ENCODE data around the gene SETD1B.

SETD1B gene

DNA sequence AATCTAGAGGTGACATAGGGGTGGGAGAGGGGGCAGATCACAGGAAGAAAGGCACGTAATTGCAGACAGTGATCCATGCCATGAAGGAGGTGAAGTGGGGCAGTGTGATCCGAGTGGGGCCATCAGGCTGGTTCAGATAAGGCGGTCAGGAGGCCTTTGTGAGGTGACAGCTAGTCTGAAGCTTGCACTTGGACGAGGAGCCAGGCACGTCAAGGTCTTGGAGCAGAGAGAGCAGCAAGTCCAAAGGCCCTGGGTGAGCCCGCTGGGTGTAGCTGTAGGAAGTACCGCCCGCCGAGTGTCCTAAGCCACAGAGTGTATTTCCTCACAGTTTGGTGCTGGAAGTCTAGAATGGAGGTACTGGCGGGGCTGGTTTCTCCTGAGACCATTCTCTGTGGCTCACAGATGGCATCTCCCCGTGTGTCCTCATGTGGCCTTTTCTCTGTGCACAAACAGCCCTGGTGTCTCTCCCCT, 33.9 kb upstream of the SETD1B start:
- no peak overlapping the region for H3K4me3 ChIP-seq (ENCODE audit: low read length)
- H2AFZ ChIP-seq (ENCODE audit: low read length) = no peak overlapping the region
- H3K27me3 ChIP-seq (replicated peaks; ENCODE audit: insufficient read depth, low read length) = no peaks in the 10 kb centered on the region
- no peaks in the 10 kb centered on the region for H3K36me3 ChIP-seq (replicated peaks; ENCODE audit: insufficient read depth, low read length)
- H3K27ac ChIP-seq (ENCODE audit: low read length) = no peak overlapping the region
- H3K4me1 ChIP-seq (ENCODE audit: low read length) = no peaks in the 10 kb centered on the region
- no peak for TF ChIP-seq EZH2phosphoT487 (IDR thresholded peaks at IDR 0.05; ENCODE audit: low read length)
- TF ChIP-seq, protein P1, sequence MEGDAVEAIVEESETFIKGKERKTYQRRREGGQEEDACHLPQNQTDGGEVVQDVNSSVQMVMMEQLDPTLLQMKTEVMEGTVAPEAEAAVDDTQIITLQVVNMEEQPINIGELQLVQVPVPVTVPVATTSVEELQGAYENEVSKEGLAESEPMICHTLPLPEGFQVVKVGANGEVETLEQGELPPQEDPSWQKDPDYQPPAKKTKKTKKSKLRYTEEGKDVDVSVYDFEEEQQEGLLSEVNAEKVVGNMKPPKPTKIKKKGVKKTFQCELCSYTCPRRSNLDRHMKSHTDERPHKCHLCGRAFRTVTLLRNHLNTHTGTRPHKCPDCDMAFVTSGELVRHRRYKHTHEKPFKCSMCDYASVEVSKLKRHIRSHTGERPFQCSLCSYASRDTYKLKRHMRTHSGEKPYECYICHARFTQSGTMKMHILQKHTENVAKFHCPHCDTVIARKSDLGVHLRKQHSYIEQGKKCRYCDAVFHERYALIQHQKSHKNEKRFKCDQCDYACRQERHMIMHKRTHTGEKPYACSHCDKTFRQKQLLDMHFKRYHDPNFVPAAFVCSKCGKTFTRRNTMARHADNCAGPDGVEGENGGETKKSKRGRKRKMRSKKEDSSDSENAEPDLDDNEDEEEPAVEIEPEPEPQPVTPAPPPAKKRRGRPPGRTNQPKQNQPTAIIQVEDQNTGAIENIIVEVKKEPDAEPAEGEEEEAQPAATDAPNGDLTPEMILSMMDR (IDR thresholded peaks at IDR 0.05; ENCODE audit: low read length) = no peak
- TF ChIP-seq EZH2 (optimal IDR thresholded peaks at IDR 0.05; ENCODE audit: low read depth, low read length) = no peak
- no peaks in the 10 kb centered on the region for H3K9me3 ChIP-seq (replicated peaks; ENCODE audit: insufficient read depth, low read length)
- H3K79me2 ChIP-seq (ENCODE audit: low read length) = no peaks in the 10 kb centered on the region
- H3F3A ChIP-seq (ENCODE audit: insufficient read depth, low read length) = no peaks in the 10 kb centered on the region
- H3K9ac ChIP-seq (ENCODE audit: low read length) = no peak overlapping the region
- H4K20me1 ChIP-seq (ENCODE audit: insufficient read depth, low read length) = no peaks in the 10 kb centered on the region
- no peaks in the 10 kb centered on the region for H3K9me2 ChIP-seq (replicated peaks; ENCODE audit: insufficient read depth, low read length)
- no peak overlapping the region for H3K4me2 ChIP-seq (ENCODE audit: low read depth, low read length)
- DNase-seq = no peak

DNA sequence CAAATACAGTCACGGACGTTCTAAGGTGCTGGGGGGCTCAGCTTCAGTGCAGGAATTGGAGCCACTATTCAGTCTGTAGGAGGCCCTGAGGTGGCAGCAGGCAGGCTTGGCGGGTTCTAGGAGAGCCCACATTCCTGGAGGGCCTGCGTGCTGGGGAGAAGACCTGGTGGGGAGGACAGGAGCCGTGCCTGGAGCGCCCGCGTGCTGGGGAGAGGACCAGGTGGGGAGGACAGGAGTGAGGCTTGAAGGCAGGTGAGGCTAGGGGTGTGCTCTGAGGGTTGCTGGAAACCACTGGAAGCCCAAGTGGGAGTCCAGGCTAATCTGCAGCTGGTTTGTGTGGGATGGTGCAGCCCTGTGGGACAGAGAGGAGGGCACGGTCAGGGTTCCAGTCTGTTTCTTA, 33.4 kb upstream of the SETD1B start:
- no peak overlapping the region for H3K4me2 ChIP-seq (ENCODE audit: low read depth, low read length)
- no peak for DNase-seq
- H3K4me1 ChIP-seq (ENCODE audit: low read length) = no peaks in the 10 kb centered on the region
- TF ChIP-seq EZH2phosphoT487 (IDR thresholded peaks at IDR 0.05; ENCODE audit: low read length) (no peak), EZH2 (optimal IDR thresholded peaks at IDR 0.05; ENCODE audit: low read depth, low read length) (no peak)
- TF ChIP-seq, protein P1 (IDR thresholded peaks at IDR 0.05; ENCODE audit: low read length) = no peak
- H3K9me2 ChIP-seq (replicated peaks; ENCODE audit: insufficient read depth, low read length) = no peaks in the 10 kb centered on the region
- no peak overlapping the region for H3K9ac ChIP-seq (ENCODE audit: low read length)
- H2AFZ ChIP-seq (ENCODE audit: low read length) = no peak overlapping the region
- H3K79me2 ChIP-seq (ENCODE audit: low read length) = no peaks in the 10 kb centered on the region
- H3K4me3 ChIP-seq (ENCODE audit: low read length) = no peak overlapping the region
- H3K36me3 ChIP-seq (replicated peaks; ENCODE audit: insufficient read depth, low read length) = no peaks in the 10 kb centered on the region
- no peaks in the 10 kb centered on the region for H3F3A ChIP-seq (ENCODE audit: insufficient read depth, low read length)
- no peak overlapping the region for H3K27ac ChIP-seq (ENCODE audit: low read length)
- H3K27me3 ChIP-seq (replicated peaks; ENCODE audit: insufficient read depth, low read length) = no peaks in the 10 kb centered on the region
- no peaks in the 10 kb centered on the region for H4K20me1 ChIP-seq (ENCODE audit: insufficient read depth, low read length)
- H3K9me3 ChIP-seq (replicated peaks; ENCODE audit: insufficient read depth, low read length) = no peaks in the 10 kb centered on the region

DNA sequence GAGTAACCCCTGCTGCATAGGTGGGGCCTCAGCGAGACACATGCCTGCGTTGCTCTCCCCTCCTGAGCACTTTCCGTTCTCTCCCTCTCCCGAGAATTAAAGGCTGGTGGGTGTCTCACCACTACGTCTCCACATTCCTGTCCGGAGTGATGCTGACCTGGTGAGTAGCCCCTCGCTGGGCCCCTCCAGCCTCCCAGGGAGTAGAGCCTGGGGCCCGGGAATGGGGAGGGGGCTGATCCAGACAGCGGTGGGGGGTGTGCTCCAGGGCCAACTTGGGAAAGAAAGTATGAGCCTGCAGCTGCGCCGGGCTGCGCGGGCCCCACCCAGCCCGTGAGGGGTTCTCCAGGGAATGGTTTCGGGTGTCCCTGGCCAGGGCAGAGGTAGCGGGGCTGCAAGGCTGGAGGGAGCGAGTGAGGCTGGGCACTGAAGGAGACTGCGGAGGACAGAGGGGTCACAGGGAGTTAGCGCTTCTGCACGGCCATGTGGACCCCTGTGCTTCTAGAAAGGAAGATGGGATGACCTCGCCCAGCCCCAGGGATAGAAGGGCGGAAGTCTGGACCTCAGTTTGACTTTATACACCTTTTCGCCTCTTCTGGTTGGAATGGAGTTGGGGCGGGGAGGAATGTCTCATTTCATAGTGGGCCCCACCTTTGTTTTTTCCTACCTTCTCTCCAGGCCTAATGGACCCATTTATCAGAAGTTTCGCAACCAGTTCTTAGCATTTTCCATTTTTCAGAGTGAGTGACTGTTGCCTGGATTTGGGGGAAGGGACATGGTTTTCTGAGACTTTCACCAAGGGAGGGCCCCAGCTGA, 32.8 kb upstream of the SETD1B start:
- Histone ChIP-seq H3K27ac (ENCODE audit: low read length) (no peak overlapping the region), H2AFZ (ENCODE audit: low read length) (no peak overlapping the region), H3K36me3 (replicated peaks; ENCODE audit: insufficient read depth, low read length) (no peaks in the 10 kb centered on the region), H3K9me3 (replicated peaks; ENCODE audit: insufficient read depth, low read length) (no peaks in the 10 kb centered on the region), H3K4me3 (ENCODE audit: low read length) (no peak overlapping the region), H3K9ac (ENCODE audit: low read length) (no peak overlapping the region), H3K27me3 (replicated peaks; ENCODE audit: insufficient read depth, low read length) (no peaks in the 10 kb centered on the region), H3F3A (ENCODE audit: insufficient read depth, low read length) (no peaks in the 10 kb centered on the region), H3K4me2 (ENCODE audit: low read depth, low read length) (no peak overlapping the region), H4K20me1 (ENCODE audit: insufficient read depth, low read length) (no peaks in the 10 kb centered on the region), H3K9me2 (replicated peaks; ENCODE audit: insufficient read depth, low read length) (no peaks in the 10 kb centered on the region), H3K4me1 (ENCODE audit: low read length) (no peaks in the 10 kb centered on the region), H3K79me2 (ENCODE audit: low read length) (no peaks in the 10 kb centered on the region)
- TF ChIP-seq, protein P1 (IDR thresholded peaks at IDR 0.05; ENCODE audit: low read length) = no peak
- TF ChIP-seq EZH2phosphoT487 (IDR thresholded peaks at IDR 0.05; ENCODE audit: low read length) = no peak
- no peak for TF ChIP-seq EZH2 (optimal IDR thresholded peaks at IDR 0.05; ENCODE audit: low read depth, low read length)
- no peak for DNase-seq
